Loucy (cell line): ENCODE measurements around the gene CHTOP.

Experiments used
- H2AFZ ChIP-seq: fragments of 200-600 bp; sonication (generic); 2 replicates; pipeline ENCODE4 v1.6.0; 2016; ENCODE audit warnings: antibody characterized with exemption, mild to moderate bottlenecking, low read length, moderate library complexity
- H3F3A ChIP-seq: fragments of 200-600 bp; 2 replicates; pipeline ENCODE4 v1.6.0; 2016; ENCODE audit warnings: antibody characterized with exemption, low read depth, mild to moderate bottlenecking
- H3K27me3 ChIP-seq: fragments of 200-600 bp; sonication (generic); 2 replicates; pipeline ENCODE4 v1.6.1; 2014; ENCODE audit warnings: low read length, mild to moderate bottlenecking; ENCODE audit not compliant: insufficient read depth, poor library complexity, severe bottlenecking
- H3K36me3 ChIP-seq: fragments of 200-600 bp; sonication (generic); 2 replicates; pipeline ENCODE4 v1.6.1; 2016; ENCODE audit warnings: low read length; ENCODE audit not compliant: insufficient read depth
- H3K4me1 ChIP-seq: fragments of 200-600 bp; sonication (generic); 2 replicates; pipeline ENCODE4 v1.5.1; 2014; ENCODE audit warnings: low read length, mild to moderate bottlenecking; ENCODE audit not compliant: insufficient read depth, poor library complexity, severe bottlenecking
- H3K4me2 ChIP-seq: fragments of 200-600 bp; sonication (generic); 2 replicates; pipeline ENCODE4 v1.6.0; 2014; ENCODE audit warnings: antibody characterized with exemption, low read length, low read depth, mild to moderate bottlenecking; ENCODE audit not compliant: poor library complexity, severe bottlenecking
- H3K4me3 ChIP-seq: fragments of 200-600 bp; sonication (generic); 2 replicates; pipeline ENCODE4 v1.5.1; 2014; ENCODE audit warnings: low read length, mild to moderate bottlenecking, mixed read lengths; ENCODE audit not compliant: poor library complexity, severe bottlenecking
- H3K79me2 ChIP-seq: fragments of 200-600 bp; sonication (generic); 2 replicates; pipeline ENCODE4 v1.6.1; 2014; ENCODE audit warnings: low read length; ENCODE audit not compliant: insufficient read depth
- H3K9ac ChIP-seq: fragments of 200-600 bp; sonication (generic); 2 replicates; pipeline ENCODE4 v1.6.0; 2014; ENCODE audit warnings: mild to moderate bottlenecking, low read depth, low read length, moderate library complexity; ENCODE audit not compliant: poor library complexity, severe bottlenecking
- H3K9me2 ChIP-seq: fragments of 200-600 bp; sonication (generic); replicated peaks from 2 replicates; pipeline ENCODE4 v1.6.1; 2016; ENCODE audit warnings: low read depth, low read length, mixed read lengths
- H3K9me3 ChIP-seq: fragments of 200-600 bp; sonication (generic); 2 replicates; pipeline ENCODE4 v1.6.1; 2014; ENCODE audit warnings: mild to moderate bottlenecking, antibody characterized with exemption, low read length, low read depth; ENCODE audit not compliant: insufficient read depth
- H4K20me1 ChIP-seq: fragments of 200-600 bp; sonication (generic); 2 replicates; pipeline ENCODE4 v1.6.0; 2014; ENCODE audit warnings: antibody characterized with exemption, low read length, mild to moderate bottlenecking; ENCODE audit not compliant: insufficient read depth, poor library complexity, severe bottlenecking
- EZH2phosphoT487 ChIP-seq: fragments of 200-600 bp; IDR thresholded peaks from 2 replicates; pipeline ENCODE4 v1.6.1; 2018; ENCODE audit warnings: antibody characterized with exemption, mild to moderate bottlenecking, moderate library complexity, borderline replicate concordance
- TF ChIP-seq, protein P1 (sequence below): fragments of 200-600 bp; sonication (generic); conservative IDR thresholded peaks from 2 replicates; pipeline ENCODE4 v1.5.1; 2014; ENCODE audit warnings: mild to moderate bottlenecking, antibody characterized with exemption, low read length

CHTOP gene, protein sequence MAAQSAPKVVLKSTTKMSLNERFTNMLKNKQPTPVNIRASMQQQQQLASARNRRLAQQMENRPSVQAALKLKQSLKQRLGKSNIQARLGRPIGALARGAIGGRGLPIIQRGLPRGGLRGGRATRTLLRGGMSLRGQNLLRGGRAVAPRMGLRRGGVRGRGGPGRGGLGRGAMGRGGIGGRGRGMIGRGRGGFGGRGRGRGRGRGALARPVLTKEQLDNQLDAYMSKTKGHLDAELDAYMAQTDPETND

DNA sequence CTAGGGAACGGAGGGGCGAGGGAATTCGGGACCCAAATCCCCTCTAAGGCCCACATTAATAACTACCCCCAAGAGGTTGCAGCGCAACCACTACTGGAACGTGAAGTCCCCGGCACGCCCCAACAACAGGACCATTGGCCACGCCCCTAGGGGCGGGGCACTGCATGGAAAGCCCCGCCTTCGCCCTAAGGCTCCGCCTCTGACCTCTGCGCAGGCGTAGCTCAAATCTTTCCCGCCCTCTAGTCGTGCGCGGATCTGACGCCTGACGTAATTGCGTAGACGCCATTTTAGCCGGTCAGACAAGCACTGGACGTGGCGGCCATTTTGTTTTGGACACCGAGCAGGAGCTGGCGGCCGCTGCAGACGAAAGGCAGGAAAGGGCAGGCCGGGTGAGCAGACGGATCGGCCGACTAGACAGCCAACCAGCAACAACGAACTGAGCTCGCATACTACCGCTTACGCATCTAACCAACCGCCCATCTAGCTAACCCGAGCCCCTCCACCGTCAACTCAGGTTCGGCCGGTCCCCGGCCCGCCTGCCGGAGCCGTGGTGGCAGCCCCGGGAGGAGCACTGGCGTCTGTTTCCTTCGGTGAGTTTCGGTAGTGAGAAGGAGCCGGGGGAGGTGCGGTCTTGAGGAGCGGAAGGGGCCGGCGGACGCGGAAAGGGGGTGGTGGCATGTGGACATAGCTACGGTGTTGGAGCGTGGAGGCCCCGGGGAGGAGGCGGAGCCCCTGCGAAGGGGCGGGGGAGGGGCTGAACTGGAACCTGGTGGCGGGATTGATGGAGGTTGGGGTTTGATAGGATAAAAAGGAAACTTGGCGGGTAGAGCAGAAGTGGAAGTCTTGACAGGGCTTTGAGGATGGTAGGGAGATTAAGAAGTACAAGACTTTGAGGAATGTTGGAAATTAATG is at the start of gene CHTOP:
Gene CHTOP, plus strand, starts transcription at position 313 of the 912 bp plus-strand sequence. CDS start 2,523 bp downstream, outside the sequence.
- H3K9me2 ChIP-seq: no peaks in the 10 kb centered on the region
- no peaks in the 10 kb centered on the region for H3F3A ChIP-seq
- H3K79me2 ChIP-seq: peaks cover 47% of the 10 kb centered on the region
- H3K36me3 ChIP-seq: peaks cover 27% of the 10 kb centered on the region
- H2AFZ ChIP-seq: peak within 1 kb of the TSS; percentile 65
- TF ChIP-seq EZH2phosphoT487: no peak
- TF ChIP-seq, protein P1, sequence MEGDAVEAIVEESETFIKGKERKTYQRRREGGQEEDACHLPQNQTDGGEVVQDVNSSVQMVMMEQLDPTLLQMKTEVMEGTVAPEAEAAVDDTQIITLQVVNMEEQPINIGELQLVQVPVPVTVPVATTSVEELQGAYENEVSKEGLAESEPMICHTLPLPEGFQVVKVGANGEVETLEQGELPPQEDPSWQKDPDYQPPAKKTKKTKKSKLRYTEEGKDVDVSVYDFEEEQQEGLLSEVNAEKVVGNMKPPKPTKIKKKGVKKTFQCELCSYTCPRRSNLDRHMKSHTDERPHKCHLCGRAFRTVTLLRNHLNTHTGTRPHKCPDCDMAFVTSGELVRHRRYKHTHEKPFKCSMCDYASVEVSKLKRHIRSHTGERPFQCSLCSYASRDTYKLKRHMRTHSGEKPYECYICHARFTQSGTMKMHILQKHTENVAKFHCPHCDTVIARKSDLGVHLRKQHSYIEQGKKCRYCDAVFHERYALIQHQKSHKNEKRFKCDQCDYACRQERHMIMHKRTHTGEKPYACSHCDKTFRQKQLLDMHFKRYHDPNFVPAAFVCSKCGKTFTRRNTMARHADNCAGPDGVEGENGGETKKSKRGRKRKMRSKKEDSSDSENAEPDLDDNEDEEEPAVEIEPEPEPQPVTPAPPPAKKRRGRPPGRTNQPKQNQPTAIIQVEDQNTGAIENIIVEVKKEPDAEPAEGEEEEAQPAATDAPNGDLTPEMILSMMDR: no peak
- peak within 1 kb of the TSS; percentile 69 for H3K4me2 ChIP-seq
- no peaks in the 10 kb centered on the region for H3K9me3 ChIP-seq
- H3K4me1 ChIP-seq: peaks cover 34% of the 10 kb centered on the region
- H3K27me3 ChIP-seq: no peaks in the 10 kb centered on the region
- peak within 1 kb of the TSS; percentile 93 for H3K4me3 ChIP-seq
- H3K9ac ChIP-seq: peak within 1 kb of the TSS; percentile 98
- peaks cover 43% of the 10 kb centered on the region for H4K20me1 ChIP-seq

DNA sequence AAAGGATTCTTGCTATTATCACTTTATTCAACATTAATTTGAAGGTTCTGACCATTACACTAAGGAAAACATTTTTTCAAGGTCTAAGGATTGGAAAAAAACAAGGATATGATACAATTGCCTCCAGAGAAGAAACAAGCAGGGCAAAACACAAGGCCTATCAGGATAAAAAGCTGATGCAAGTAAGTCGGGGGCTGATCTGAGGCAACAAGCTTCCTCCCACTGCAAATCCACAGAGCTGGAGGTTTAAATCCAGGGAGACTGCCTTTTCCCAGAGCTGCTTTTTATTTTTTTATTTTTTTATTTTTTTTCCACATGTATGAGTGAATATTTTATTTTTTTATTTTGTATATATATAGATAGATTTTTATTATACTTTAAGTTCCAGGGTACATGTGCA is 48.9 kb upstream of the CHTOP start:
- Histone ChIP-seq H3K9me3 (no peaks in the 10 kb centered on the region), H3K4me3 (no peak overlapping the region), H3K9me2 (no peaks in the 10 kb centered on the region), H2AFZ (no peak overlapping the region), H4K20me1 (no peaks in the 10 kb centered on the region), H3K27me3 (no peaks in the 10 kb centered on the region), H3K4me1 (no peaks in the 10 kb centered on the region), H3K9ac (no peak overlapping the region), H3K79me2 (no peaks in the 10 kb centered on the region), H3K4me2 (no peak overlapping the region), H3K36me3 (no peaks in the 10 kb centered on the region), H3F3A (no peaks in the 10 kb centered on the region)
- TF ChIP-seq, protein P1: no peak
- no peak for TF ChIP-seq EZH2phosphoT487

DNA sequence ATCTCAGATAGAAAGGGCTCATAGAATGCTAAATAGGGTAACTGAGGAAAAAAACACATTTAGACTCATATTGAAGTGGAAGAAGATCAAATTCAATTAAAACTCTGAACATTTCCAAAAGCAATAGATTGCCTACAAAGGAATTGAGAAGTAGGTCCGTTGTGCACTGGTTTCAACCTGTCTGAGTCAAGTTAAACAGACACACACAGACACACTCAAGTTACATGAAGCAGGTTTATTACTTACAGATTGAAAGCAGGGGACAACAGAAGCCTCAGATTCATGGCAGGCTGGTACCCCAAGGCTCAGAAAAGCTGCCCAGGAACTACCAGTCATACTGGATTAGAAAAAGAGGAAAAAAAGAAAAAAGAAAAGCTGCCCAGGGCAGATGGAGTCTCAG is 47.5 kb upstream of the CHTOP start:
- Histone ChIP-seq H3K4me3 (no peak overlapping the region), H3K9ac (no peak overlapping the region), H3K79me2 (no peaks in the 10 kb centered on the region), H3K4me1 (no peaks in the 10 kb centered on the region), H3K9me2 (no peaks in the 10 kb centered on the region), H3K9me3 (no peaks in the 10 kb centered on the region), H3F3A (no peaks in the 10 kb centered on the region), H3K4me2 (no peak overlapping the region), H4K20me1 (no peaks in the 10 kb centered on the region), H3K27me3 (no peaks in the 10 kb centered on the region), H2AFZ (no peak overlapping the region), H3K36me3 (no peaks in the 10 kb centered on the region)
- TF ChIP-seq EZH2phosphoT487: no peak
- TF ChIP-seq, protein P1: no peak
